NCI-H345 treated with DMSO at 0.1 percent for 48 hours (cell line): Measurements from ENCODE around the gene CLIP2.
"Not testable (repeated sequence)": the region's sequence is repeated elsewhere in the genome, so short reads cannot be mapped to it uniquely, and the experiment has no call there.

Experiments
- DNase-seq: peaks from one replicate; lab custom pipeline; 2025; ENCODE audit not compliant: unreplicated experiment; lab: John Stamatoyannopoulos, UW

CLIP2 gene

DNA sequence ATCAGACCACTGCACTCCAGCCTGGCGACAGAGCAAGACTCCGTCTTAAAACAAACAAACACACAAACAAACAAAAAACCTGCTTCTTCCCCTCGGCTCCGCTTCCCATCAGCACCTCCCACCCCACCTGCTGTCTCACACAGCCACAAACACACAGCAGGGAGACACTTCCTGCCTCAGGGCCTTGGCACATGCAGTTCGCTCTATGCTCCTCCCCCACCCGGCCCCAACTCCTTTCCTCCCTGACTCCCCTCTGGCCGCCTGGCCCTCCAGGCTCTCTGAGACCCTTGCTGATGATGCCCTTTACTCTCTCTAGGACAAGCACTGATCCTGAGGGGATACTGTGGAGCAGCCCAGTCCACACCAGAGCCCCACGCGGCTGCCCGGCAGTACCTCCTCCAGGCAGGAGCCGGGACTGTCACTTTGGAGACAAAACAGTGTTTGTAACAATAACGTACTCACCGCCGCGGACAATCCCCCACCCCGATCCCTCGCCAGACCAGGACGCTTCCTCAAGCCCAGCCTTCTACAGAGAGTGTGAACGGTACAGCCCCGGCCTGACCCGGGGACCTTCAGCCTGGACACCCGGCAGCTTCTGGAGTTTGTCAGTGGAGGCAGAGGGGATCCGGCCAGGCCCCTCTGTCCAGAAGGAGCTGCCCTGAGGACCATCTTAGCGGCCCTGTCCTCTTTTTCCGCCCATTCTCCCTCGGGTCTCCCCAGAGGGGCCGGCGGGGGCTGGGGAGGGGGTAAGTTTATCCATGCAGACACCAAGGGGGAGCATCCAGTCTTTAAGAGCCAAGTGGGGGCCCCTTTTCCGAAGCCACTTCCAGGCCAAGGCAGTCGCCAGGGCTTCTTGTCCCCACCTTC lies 114.5 kb downstream of the CLIP2 start:
- no peak for DNase-seq

- no peak for DNase-seq
Measured at GRCh38 chr7:74404388-74404700, 115.1 kb downstream of the CLIP2 start.

DNA sequence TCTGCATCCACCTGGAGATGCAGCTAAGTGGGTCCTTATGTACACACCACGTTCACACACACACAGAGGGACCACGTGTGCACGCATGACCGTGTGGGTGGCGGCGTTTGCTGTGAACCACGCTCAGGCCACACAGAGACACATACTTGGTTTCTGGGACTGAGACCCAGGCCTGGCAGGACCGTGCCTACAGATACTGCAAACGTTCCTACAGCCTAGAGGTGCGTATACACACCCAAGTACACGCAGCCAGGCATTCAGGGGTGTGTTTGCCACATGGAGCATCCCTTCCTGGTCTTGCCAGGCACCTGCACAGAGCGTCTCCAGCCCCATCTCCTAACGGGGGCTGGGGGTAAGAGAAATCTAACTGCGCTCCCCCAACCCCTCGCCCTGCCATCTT lies 115.5 kb downstream of the CLIP2 start:
- DNase-seq, result no peak

GRCh38 chr7:74405191-74405898 lies 116.1 kb downstream of the CLIP2 start:
- no peak for DNase-seq

DNA sequence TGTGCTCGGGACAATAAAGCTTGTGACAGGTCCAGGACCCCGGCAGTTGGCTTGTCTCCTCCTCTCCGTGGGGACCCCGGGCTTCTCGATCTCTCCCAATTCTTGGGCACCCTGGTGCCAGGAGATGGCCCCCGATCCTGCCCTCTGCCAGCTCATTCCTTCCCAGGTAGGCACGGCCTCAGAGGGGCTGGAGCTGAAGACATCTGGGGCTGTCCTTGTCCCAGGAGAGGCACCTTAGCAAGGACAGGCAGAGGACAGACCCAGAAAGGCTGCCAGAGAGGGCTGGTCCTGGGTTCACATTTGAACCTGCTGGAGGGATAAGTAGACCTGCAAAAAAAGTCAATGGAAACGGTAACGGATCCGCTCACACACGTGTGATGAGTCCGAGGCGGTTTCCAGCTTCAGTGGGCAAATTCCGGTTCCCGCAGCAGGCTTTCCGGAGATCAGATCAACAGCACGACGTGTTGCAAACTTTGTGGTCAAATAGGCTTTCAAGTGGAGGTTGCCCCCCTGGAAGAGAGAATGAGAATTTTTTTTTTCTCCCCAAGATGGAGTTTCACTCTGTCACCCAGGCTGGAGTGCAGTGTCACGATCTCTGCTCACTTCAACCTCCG lies 116.8 kb downstream of the CLIP2 start:
- no peak for DNase-seq

GRCh38 chr7:74407958-74408357 lies 118.8 kb downstream of the CLIP2 start:
- DNase-seq, result no peak

- no peak for DNase-seq
Measured at GRCh38 chr7:74409571-74409970, 120.4 kb downstream of the CLIP2 start.

DNA sequence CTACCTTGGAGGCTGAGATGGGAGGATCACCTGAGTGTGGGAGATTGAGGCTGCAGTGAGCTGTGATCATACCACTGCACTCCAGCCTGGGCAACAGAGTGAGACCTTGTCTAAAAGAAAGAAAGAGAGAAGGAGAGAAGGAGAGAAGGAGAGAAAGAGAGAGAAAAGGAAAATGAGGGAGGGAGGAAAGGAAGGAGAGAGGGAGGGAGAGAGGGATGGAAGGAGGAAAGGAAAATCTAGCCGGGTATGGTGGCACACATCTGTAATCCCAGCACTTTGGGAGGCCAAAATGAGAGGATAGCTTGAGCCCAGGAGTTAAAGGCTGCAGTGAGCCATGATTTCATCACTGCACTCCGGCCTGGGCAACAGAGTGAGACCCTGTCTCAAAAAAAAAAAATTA lies 121.6 kb downstream of the CLIP2 start:
- no peak for DNase-seq

DNA sequence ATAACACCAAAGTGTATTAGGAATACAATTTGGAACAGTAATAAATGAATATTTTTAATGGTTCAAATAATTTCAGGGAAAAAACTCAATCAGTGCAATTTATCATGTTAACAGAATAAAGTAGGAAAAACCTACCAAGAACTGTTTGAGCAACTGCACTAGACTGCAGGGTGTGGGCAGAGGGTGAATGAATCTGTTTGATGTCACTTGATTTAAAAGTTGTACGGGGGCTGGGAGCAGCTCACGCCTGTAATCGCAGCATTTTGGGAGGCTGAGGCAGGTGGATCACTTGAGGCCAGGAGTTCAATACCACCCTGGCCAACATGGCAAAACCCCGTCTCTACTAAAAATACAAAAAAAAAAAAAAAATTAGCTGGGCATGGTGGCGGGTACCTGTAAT lies 122.4 kb downstream of the CLIP2 start:
- DNase-seq, result not testable (repeated sequence)

- no peak for DNase-seq
Measured at GRCh38 chr7:74412056-74412455, 122.8 kb downstream of the CLIP2 start.

- DNase-seq, result no peak
Measured at GRCh38 chr7:74412603-74413002, 123.4 kb downstream of the CLIP2 start.

DNA sequence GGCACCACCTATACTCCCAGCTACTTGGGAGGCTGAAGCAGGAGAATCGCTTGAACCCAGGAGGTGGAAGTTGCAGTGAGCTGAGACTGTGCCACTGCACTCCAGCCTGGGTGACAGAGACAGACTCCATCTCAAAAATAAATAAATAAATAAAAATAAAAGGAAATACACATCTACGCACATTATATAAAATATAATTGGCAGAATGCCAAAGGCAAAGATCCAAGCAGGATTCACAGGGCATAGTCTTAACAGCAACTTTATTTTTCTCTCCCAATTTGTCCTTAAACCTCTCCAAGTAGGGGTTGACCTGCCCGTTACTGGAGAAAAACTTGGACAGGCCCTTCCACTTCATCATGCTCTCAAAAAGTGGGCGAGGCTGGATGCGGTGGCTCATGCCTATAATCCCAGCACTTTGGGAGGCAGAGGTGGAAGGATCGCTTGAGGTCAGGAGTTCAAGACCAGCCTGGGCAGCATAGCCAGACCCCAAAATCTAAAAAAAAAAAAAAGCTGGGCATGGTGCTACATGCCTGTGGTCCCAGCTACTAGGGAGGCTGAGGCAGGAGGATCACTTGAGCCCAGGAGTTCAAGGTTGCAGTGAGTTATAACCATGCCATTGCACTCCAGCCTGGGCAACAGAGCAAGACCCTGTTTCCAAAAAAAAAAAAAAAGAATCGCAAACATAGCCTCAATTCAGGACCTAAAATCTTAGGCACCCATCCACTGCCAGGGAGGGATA lies 125.6 kb downstream of the CLIP2 start:
- DNase-seq, result not testable (repeated sequence)

GRCh38 chr7:74417419-74417971 lies 128.3 kb downstream of the CLIP2 start:
- peak; percentile 5 for DNase-seq

DNA sequence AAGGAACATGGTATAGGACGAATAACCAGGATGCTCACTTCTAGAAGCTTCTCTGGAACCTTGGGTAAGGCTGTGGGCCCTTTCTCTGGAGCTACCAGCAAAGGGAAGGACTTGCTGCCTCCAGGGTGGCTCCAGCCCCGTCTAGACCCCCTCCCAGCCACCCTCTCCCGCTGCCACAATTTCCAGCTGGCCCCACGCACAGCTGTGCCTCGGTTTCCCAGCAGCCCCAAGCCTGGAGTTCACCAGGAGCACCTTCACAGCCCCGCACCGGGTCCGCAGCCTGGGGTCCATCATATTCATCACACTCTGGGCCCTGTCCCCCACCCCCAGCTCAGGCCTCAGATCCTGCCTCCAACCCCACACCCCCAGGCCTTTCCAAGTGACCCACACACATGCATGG lies 128.9 kb downstream of the CLIP2 start:
- DNase-seq, result no peak

DNA sequence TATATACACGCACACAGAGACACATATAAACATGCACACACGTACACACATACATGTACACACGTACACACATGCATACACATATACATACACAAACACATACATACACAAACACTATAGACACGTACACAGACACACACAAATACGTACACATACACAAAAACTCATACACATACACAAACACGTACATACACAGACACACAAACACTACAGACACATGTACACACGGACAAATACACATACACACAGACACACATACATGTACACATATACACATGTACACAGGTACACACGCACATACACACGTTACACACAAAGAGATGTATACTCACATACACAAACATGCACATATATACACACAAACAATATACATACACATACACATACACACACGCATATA lies 129.3 kb downstream of the CLIP2 start:
- no peak for DNase-seq

DNA sequence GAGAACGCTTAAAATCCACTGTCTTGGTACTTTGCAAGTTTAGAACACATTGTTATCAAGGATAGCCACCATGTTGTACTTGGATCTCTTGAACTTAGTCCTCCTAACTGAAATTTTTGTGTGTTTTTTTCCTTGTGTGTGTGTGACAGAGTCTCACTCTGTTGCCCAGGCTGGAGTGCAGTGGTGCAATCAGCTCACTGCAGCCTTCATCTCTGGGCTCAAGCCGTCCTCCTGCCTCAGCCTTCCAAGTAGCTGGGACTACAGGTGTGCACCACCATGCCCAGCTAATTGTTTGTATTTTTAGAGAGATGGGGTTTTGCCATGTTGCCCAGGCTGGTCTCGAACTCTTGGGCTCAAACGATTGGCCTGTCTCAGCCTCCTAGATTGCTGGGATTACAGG lies 130.0 kb downstream of the CLIP2 start:
- DNase-seq, result not testable (repeated sequence)

GRCh38 chr7:74420006-74420405 lies 130.8 kb downstream of the CLIP2 start:
- DNase-seq, result no peak

DNA sequence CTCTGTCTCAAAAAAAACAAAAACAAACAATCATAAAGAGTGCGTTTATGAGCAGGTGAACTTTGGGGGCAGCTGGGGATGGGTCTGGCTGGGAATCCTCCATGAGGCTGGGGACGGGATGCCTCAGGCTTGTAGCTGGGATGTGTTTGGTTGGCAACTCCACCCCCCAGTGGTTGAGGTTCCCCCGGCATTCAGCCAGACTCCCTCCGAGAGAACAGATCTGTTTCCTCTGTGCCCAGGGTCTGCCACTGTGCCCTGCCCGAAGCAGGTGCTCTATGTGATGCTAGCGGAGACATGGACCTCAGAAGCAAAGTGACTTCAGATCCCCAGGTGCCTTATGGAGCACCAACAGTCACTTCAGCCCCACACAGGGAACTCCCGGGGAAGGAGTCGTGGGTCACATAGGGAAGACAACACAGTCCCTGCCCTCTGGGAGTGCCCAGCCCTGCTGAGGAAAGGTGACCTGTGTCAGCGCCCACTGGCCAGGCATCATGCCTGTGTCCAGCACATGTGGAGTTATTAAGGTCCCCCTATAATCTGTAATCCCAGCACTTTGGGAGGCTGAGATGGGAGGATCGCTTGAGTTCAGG lies 135.2 kb downstream of the CLIP2 start:
- DNase-seq, result no peak

DNA sequence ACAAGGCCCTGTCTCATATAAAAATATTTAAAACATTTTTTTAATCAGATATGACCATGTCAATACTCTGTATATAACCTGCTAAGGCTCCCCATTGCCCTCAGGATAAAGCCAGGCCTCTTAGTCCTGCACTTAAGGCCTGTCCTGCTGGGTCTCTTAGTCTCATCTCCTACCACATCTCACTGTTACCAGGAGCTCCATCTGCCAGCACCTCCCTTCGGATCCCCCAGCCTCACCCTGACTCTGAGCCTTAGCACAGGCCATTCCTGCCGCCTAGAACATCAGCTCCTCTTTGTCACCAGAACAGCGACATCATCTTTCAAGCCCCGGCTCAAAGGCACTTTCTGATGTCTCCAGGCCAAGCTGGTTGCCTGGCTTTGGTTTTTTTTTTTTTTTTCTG lies 138.8 kb downstream of the CLIP2 start:
- no peak for DNase-seq

DNA sequence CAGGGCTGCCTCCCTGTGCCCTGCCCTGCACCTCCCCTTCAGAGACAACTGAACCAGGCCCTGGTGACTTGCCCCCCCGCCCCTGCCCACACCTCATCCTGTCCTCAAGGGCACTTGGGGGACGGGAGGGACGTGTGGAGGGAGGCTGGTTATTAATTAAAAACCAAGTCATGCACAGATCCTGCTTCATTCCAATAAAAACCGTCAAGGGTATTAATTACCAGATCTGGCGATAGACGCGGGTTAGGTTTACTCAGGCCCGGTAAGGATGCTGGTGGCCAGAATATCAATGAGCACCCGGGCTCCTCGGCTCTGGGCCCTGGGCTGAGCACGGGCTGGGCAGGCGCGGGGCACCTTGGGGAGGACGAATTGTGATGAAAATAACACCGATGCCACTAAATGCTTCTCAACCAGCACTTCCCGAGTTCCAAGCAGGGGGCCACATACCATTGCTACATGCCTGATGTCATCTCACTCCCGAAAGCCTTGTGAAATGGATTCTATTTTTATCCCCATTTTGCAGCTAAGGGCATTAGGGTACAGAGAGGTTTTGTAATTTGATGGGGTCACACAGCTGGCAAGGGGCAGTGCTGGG lies 140.0 kb downstream of the CLIP2 start:
- no peak for DNase-seq
